Loucy (cell line): ENCODE measurements around the gene ADGRL2.

Experiments used
- H2AFZ ChIP-seq: fragments of 200-600 bp; sonication (generic); 2 replicates; pipeline ENCODE4 v1.6.0; 2016; ENCODE audit warnings: antibody characterized with exemption, mild to moderate bottlenecking, low read length, moderate library complexity
- H3F3A ChIP-seq: fragments of 200-600 bp; 2 replicates; pipeline ENCODE4 v1.6.0; 2016; ENCODE audit warnings: antibody characterized with exemption, low read depth, mild to moderate bottlenecking
- H3K27me3 ChIP-seq: fragments of 200-600 bp; sonication (generic); 2 replicates; pipeline ENCODE4 v1.6.1; 2014; ENCODE audit warnings: low read length, mild to moderate bottlenecking; ENCODE audit not compliant: insufficient read depth, poor library complexity, severe bottlenecking
- H3K36me3 ChIP-seq: fragments of 200-600 bp; sonication (generic); 2 replicates; pipeline ENCODE4 v1.6.1; 2016; ENCODE audit warnings: low read length; ENCODE audit not compliant: insufficient read depth
- H3K4me1 ChIP-seq: fragments of 200-600 bp; sonication (generic); 2 replicates; pipeline ENCODE4 v1.5.1; 2014; ENCODE audit warnings: low read length, mild to moderate bottlenecking; ENCODE audit not compliant: insufficient read depth, poor library complexity, severe bottlenecking
- H3K4me2 ChIP-seq: fragments of 200-600 bp; sonication (generic); 2 replicates; pipeline ENCODE4 v1.6.0; 2014; ENCODE audit warnings: antibody characterized with exemption, low read length, low read depth, mild to moderate bottlenecking; ENCODE audit not compliant: poor library complexity, severe bottlenecking
- H3K4me3 ChIP-seq: fragments of 200-600 bp; sonication (generic); 2 replicates; pipeline ENCODE4 v1.5.1; 2014; ENCODE audit warnings: low read length, mild to moderate bottlenecking, mixed read lengths; ENCODE audit not compliant: poor library complexity, severe bottlenecking
- H3K79me2 ChIP-seq: fragments of 200-600 bp; sonication (generic); 2 replicates; pipeline ENCODE4 v1.6.1; 2014; ENCODE audit warnings: low read length; ENCODE audit not compliant: insufficient read depth
- H3K9ac ChIP-seq: fragments of 200-600 bp; sonication (generic); 2 replicates; pipeline ENCODE4 v1.6.0; 2014; ENCODE audit warnings: mild to moderate bottlenecking, low read depth, low read length, moderate library complexity; ENCODE audit not compliant: poor library complexity, severe bottlenecking
- H3K9me2 ChIP-seq: fragments of 200-600 bp; sonication (generic); replicated peaks from 2 replicates; pipeline ENCODE4 v1.6.1; 2016; ENCODE audit warnings: low read depth, low read length, mixed read lengths
- H3K9me3 ChIP-seq: fragments of 200-600 bp; sonication (generic); 2 replicates; pipeline ENCODE4 v1.6.1; 2014; ENCODE audit warnings: mild to moderate bottlenecking, antibody characterized with exemption, low read length, low read depth; ENCODE audit not compliant: insufficient read depth
- H4K20me1 ChIP-seq: fragments of 200-600 bp; sonication (generic); 2 replicates; pipeline ENCODE4 v1.6.0; 2014; ENCODE audit warnings: antibody characterized with exemption, low read length, mild to moderate bottlenecking; ENCODE audit not compliant: insufficient read depth, poor library complexity, severe bottlenecking
- EZH2phosphoT487 ChIP-seq: fragments of 200-600 bp; IDR thresholded peaks from 2 replicates; pipeline ENCODE4 v1.6.1; 2018; ENCODE audit warnings: antibody characterized with exemption, mild to moderate bottlenecking, moderate library complexity, borderline replicate concordance
- TF ChIP-seq, protein P1 (sequence below): fragments of 200-600 bp; sonication (generic); conservative IDR thresholded peaks from 2 replicates; pipeline ENCODE4 v1.5.1; 2014; ENCODE audit warnings: mild to moderate bottlenecking, antibody characterized with exemption, low read length

Gene ADGRL2

GRCh38 chr1:81809808-81810207, 9.1 kb downstream of the ADGRL2 start:
- Histone ChIP-seq H3K4me1 (no peaks in the 10 kb centered on the region), H3K27me3 (no peaks in the 10 kb centered on the region), H4K20me1 (no peaks in the 10 kb centered on the region), H3K4me3 (no peak overlapping the region), H3K4me2 (no peak overlapping the region), H2AFZ (no peak overlapping the region), H3F3A (no peaks in the 10 kb centered on the region), H3K79me2 (no peaks in the 10 kb centered on the region), H3K36me3 (no peaks in the 10 kb centered on the region), H3K9me3 (no peaks in the 10 kb centered on the region), H3K9me2 (no peaks in the 10 kb centered on the region), H3K9ac (no peak overlapping the region)
- TF ChIP-seq, protein P1, sequence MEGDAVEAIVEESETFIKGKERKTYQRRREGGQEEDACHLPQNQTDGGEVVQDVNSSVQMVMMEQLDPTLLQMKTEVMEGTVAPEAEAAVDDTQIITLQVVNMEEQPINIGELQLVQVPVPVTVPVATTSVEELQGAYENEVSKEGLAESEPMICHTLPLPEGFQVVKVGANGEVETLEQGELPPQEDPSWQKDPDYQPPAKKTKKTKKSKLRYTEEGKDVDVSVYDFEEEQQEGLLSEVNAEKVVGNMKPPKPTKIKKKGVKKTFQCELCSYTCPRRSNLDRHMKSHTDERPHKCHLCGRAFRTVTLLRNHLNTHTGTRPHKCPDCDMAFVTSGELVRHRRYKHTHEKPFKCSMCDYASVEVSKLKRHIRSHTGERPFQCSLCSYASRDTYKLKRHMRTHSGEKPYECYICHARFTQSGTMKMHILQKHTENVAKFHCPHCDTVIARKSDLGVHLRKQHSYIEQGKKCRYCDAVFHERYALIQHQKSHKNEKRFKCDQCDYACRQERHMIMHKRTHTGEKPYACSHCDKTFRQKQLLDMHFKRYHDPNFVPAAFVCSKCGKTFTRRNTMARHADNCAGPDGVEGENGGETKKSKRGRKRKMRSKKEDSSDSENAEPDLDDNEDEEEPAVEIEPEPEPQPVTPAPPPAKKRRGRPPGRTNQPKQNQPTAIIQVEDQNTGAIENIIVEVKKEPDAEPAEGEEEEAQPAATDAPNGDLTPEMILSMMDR: no peak
- no peak for TF ChIP-seq EZH2phosphoT487

GRCh38 chr1:81811757-81812371, 11.1 kb downstream of the ADGRL2 start:
- H3F3A ChIP-seq: no peaks in the 10 kb centered on the region
- no peaks in the 10 kb centered on the region for H3K9me3 ChIP-seq

GRCh38 chr1:81812712-81813111, 12.0 kb downstream of the ADGRL2 start:
- Histone ChIP-seq H3K4me1 (no peaks in the 10 kb centered on the region), H3K36me3 (no peaks in the 10 kb centered on the region), H3K4me2 (no peak overlapping the region), H3F3A (no peaks in the 10 kb centered on the region), H3K9me3 (no peaks in the 10 kb centered on the region), H3K9me2 (no peaks in the 10 kb centered on the region), H2AFZ (no peak overlapping the region), H3K27me3 (peaks cover 8% of the 10 kb centered on the region), H3K79me2 (no peaks in the 10 kb centered on the region), H4K20me1 (no peaks in the 10 kb centered on the region), H3K9ac (no peak overlapping the region), H3K4me3 (no peak overlapping the region)
- TF ChIP-seq, protein P1: no peak
- TF ChIP-seq EZH2phosphoT487: no peak

More at GRCh38 chr1:81811757-81812371, 11.1 kb downstream of the ADGRL2 start:
- H3K4me3 ChIP-seq: no peak overlapping the region
- no peak overlapping the region for H3K9ac ChIP-seq
- no peaks in the 10 kb centered on the region for H3K9me2 ChIP-seq
- H2AFZ ChIP-seq: peak overlapping the region; percentile 51; the same call in 1 of the 2 replicates
- H3K4me2 ChIP-seq: no peak overlapping the region
- H3K4me1 ChIP-seq: no peaks in the 10 kb centered on the region
- no peaks in the 10 kb centered on the region for H3K36me3 ChIP-seq
- no peaks in the 10 kb centered on the region for H4K20me1 ChIP-seq
- no peaks in the 10 kb centered on the region for H3K79me2 ChIP-seq
- peaks cover 8% of the 10 kb centered on the region for H3K27me3 ChIP-seq
- TF ChIP-seq, protein P1: peak; percentile 56
- no peak for TF ChIP-seq EZH2phosphoT487
